ENCODE results near the gene TEC. TPM values are rescaled to one million over a fixed set of nuclear protein-coding genes. Genes with fewer than 3 reads are reported as not detected.
"Not testable (repeated sequence)": the region's sequence is repeated elsewhere in the genome, so short reads cannot be mapped to it uniquely, and the experiment has no call there.

Gene TEC
- 1.2 and 2.0 TPM in 2 replicates for total RNA-seq (2014; rRNA removed; shearing (Covaris generic))

DNA sequence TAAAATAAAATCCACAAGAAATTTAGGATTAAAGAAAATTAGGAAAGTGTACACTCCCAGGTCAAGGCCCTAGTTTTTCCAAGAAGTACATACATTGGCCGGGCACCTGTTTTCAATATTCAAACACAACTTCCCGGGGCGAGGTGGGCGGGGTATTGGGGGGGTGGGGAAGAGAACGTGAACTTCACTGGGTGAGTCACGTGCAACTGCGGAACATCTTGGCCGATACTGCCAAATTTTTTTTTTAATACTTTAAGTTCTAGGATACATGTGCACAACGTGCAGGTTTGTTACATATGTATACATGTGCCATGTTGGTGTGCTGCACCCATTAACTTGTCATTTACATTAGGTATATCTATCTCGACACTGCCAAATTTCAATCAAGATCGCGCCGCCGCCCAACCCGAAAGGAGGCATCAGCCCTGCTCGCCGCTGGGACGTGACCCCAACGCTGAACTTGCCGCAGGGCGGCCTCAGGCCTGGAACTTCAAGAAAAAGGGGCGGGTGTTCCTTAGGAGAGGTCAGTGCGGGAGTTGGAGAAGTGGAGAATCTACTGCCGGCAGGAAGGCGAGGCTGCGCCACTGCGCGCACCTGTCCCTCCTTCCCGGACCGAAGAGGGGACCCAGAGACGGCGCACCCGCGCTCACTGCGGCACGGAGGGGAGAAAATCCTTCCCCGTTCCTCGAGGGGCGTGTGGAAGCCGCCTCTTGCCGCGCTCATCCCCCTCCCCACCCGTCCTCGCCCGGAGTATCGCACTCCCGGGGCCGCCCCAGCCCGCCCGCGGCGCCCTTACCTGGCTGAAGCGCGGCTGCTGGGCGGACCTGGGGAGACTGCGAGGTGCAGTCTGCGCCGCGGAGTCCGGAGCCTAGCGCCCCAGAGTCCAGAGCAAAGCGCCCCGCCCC is at the start of gene TEC:
Gene TEC (minus strand): TSS at position 883 of the 905 bp plus-strand sequence. CDS start 41,224 bp downstream, outside the sequence.
- Histone ChIP-seq H3K4me3 (ENCODE audit: insufficient read depth, low read depth, low read length) (peak within 1 kb of the TSS; percentile 88), H3K36me3 (replicated peaks; ENCODE audit: control insufficient read depth, insufficient read depth, low read length) (no peaks in the 10 kb centered on the region), H3K27me3 (ENCODE audit: control insufficient read depth, insufficient read depth, low read length) (peaks cover 1% of the 10 kb centered on the region; the same call in 1 of the 2 replicates)
- peak; percentile 81 for DNase-seq

DNA sequence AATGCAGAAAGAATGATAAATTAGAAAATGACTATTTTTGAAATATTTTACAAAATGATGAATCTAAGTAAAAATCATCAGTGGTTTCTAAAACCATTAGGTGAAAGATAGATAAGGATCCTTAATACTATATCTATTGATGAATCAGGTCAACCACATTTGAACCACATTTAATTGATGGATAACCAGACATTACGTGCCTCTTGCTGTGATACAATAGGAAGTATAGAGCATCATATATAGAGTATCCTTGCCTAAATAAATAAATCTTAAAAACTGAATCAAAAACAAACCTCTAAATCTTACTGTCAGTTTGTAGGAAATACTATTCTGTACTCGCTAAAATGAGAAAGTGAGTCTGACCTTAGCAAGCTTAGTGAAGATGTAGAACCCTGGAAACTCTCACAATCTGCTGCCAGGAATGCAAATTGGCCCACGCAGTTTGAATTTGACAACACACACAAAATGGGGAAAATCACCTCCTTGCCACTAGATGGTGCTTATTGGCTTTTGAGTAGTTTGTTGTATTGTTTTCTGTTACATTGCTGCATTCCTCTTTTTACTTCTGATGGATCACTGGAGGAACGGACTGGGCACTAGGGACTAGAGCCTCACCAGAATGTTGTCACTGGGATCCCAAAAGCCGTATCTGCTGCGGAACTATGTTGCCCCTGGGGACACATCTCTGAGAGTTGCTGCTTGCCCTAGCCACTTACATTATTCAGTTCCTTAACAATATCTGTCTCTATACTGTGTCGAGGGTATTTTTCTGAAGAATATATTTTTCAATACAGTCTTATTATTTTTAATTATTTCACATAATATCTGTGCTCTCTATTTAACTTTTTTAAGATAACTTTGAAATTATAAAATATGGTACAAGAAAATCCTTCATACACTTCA is 46.3 kb upstream of the TEC start:
- Histone ChIP-seq H3K27me3 (ENCODE audit: control insufficient read depth, insufficient read depth, low read length) (no peaks in the 10 kb centered on the region), H3K4me3 (ENCODE audit: insufficient read depth, low read depth, low read length) (no peak overlapping the region), H3K36me3 (replicated peaks; ENCODE audit: control insufficient read depth, insufficient read depth, low read length) (no peaks in the 10 kb centered on the region)
- peak; percentile 47 for DNase-seq

DNA sequence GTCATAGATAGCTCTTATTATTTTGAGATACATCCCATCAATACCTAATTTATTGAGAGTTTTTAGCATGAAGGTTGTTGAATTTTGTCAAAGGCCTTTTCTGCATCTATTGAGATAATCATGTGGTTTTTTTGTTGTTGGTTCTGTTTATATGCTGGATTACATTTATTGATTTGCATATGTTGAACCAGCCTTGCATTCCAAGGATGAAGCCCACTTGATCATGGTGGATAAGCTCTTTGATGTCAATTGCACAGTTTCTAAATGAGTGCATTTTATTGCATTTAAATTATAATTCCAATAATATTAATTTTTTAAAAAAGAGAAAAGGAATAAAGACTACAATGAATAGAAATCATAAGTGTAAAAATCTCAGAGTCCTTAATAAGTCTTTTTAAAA is 45.1 kb upstream of the TEC start:
- H3K36me3 ChIP-seq (replicated peaks; ENCODE audit: control insufficient read depth, insufficient read depth, low read length); H3K27me3 ChIP-seq (ENCODE audit: control insufficient read depth, insufficient read depth, low read length); H3K4me3 ChIP-seq (ENCODE audit: insufficient read depth, low read depth, low read length); DNase-seq: not testable (repeated sequence)

DNA sequence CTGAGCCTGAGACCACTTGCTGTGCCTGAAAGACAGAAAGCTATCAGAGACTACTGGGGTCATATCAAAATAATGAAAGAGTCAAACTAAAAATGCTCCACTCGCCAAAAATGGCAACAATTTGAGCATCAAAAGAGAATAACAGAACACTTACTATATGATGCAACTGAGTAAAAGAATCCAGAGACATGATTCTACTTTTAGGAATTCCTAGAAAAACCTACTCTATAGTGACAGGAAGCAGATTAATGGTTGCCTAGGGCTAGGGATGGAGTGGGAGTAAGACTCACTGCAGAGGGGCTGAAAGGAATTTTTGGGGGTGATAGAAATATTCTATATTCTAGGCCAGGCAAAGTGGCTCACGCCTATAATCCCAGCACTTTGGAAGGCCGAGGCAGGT is 42.3 kb upstream of the TEC start:
- DNase-seq, result no peak
- Histone ChIP-seq H3K27me3 (ENCODE audit: control insufficient read depth, insufficient read depth, low read length) (no peaks in the 10 kb centered on the region), H3K4me3 (ENCODE audit: insufficient read depth, low read depth, low read length) (no peak overlapping the region), H3K36me3 (replicated peaks; ENCODE audit: control insufficient read depth, insufficient read depth, low read length) (no peaks in the 10 kb centered on the region)

DNA sequence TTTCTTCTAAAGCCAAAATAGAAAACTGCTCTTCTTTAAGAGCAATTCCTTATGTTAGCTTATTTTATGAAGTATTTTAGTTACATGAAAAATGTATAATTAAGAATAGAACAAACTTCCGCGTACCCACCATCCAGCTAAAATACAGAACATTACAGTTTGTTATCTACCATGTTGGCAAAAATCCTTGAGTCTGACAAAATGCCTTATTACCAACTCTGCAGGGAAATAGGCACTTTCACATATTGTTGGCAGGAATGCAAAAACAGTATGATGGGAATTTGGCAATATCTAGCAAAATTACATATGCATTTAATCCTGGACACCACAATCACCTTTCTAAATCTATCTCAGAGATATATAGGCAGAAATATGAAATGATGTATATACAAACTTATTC is 39.3 kb upstream of the TEC start:
- DNase-seq, result no peak
- no peaks in the 10 kb centered on the region for H3K36me3 ChIP-seq (replicated peaks; ENCODE audit: control insufficient read depth, insufficient read depth, low read length)
- H3K27me3 ChIP-seq (ENCODE audit: control insufficient read depth, insufficient read depth, low read length), result no peaks in the 10 kb centered on the region
- no peak overlapping the region for H3K4me3 ChIP-seq (ENCODE audit: insufficient read depth, low read depth, low read length)

DNA sequence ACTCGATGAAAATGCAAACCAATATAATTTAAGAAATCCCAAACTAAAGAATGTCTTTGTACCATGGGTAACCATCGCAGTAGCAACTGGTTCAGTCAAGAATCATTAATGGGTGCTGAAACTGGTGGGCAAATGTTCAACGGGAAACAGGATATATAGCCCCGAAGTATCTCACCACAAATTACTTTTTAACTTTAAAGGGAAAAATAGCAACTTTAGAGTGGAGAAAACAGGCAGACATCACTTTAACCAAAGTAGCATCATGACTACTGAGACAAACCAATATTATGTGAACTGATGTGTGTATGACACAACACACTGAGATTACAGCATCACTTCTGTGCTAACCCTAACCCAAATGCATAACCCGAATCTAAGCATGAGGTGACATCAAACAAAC is 37.9 kb upstream of the TEC start:
- Histone ChIP-seq H3K27me3 (ENCODE audit: control insufficient read depth, insufficient read depth, low read length) (no peaks in the 10 kb centered on the region), H3K36me3 (replicated peaks; ENCODE audit: control insufficient read depth, insufficient read depth, low read length) (no peaks in the 10 kb centered on the region), H3K4me3 (ENCODE audit: insufficient read depth, low read depth, low read length) (no peak overlapping the region)
- no peak for DNase-seq

DNA sequence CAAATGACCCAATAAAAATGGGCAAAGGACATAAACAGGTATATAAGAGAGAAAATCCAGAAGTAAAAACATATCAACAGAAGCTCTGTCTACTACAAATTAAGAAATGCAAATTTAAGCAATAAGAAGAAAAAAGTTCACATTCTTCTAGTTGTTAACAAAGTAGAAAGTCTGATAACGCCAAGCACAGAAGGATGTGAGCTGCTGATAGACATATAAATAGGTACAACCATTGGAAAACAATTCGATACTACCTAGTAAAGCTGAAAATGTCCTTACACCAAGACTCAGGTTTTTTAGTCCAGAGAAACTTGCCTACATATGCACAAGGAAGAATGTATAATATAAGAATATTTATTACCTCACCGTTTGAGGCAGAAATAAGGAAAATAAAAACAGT is 35.9 kb upstream of the TEC start:
- no peak for DNase-seq
- no peaks in the 10 kb centered on the region for H3K36me3 ChIP-seq (replicated peaks; ENCODE audit: control insufficient read depth, insufficient read depth, low read length)
- H3K27me3 ChIP-seq (ENCODE audit: control insufficient read depth, insufficient read depth, low read length), result no peaks in the 10 kb centered on the region
- H3K4me3 ChIP-seq (ENCODE audit: insufficient read depth, low read depth, low read length), result no peak overlapping the region

DNA sequence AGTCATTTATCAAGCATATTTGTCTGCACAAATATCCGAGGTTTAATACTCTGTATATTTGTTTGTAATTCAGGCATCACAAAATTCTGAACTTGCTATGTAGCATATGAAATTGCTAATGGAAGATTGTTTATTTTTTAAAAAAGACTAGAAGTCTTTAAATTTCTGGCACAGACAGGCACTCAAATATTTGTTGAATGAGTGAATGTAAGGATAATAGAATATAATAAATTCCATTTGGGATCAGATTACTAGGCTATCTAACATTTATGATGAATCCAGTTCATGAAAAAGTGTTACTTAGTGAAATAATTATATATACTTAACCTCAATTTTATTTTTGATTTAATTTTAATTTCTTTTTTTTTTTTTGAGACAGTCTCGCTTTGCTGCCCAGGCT is 30.4 kb upstream of the TEC start:
- no peak overlapping the region for H3K4me3 ChIP-seq (ENCODE audit: insufficient read depth, low read depth, low read length)
- no peaks in the 10 kb centered on the region for H3K36me3 ChIP-seq (replicated peaks; ENCODE audit: control insufficient read depth, insufficient read depth, low read length)
- H3K27me3 ChIP-seq (ENCODE audit: control insufficient read depth, insufficient read depth, low read length), result no peaks in the 10 kb centered on the region; the same call in 1 of the 2 replicates
- DNase-seq, result no peak

DNA sequence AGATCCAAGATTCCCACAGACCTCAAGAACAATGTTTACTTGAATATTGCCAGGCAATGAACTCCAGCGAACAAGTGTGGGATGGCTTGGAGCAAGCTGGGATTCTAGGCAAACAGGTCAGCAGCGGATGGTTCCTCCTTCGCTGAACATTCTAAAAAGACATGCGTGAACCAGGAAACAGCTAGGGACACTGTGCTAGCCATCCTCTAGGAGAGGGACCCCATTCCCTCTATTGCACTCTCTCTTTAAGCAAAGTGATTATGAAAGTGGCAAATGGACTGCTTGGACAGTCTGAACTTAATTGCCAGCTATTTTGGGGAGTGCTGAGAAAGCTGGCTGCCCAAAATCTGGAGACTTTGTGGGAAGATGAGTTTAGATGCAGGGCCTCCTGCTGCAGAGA is 29.9 kb upstream of the TEC start:
- H3K36me3 ChIP-seq (replicated peaks; ENCODE audit: control insufficient read depth, insufficient read depth, low read length), result no peaks in the 10 kb centered on the region
- DNase-seq, result no peak
- no peaks in the 10 kb centered on the region; the same call in 1 of the 2 replicates for H3K27me3 ChIP-seq (ENCODE audit: control insufficient read depth, insufficient read depth, low read length)
- no peak overlapping the region for H3K4me3 ChIP-seq (ENCODE audit: insufficient read depth, low read depth, low read length)

DNA sequence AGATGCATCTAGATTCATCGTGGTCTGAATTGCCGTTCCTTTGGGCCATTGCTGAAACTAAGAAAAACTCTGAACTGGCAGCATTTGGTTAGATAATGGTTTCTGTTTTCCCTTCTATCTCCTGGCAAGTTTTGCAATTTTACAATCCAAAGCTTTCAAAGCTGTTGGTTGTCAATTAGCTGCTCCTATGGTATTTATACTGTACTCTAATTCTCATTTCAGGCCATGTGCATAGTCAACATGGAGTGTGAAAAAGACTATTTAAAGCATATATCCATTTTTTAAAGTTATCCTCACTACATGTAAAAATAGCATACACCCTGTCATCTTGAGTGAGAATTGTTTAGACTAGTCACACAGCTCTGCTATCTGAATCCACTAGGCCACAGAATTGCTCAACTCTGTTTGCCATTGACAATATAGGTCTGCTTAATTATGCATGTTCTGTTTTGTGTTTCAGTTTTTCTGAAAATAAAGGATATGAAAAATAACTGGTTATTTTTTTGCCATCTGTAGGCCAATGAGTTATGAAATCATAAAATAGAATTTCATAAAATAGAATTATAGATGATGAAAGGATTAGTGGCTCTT is 27.7 kb upstream of the TEC start:
- Histone ChIP-seq H3K27me3 (ENCODE audit: control insufficient read depth, insufficient read depth, low read length) (no peaks in the 10 kb centered on the region; the same call in 1 of the 2 replicates), H3K36me3 (replicated peaks; ENCODE audit: control insufficient read depth, insufficient read depth, low read length) (no peaks in the 10 kb centered on the region), H3K4me3 (ENCODE audit: insufficient read depth, low read depth, low read length) (no peak overlapping the region)
- no peak for DNase-seq

DNA sequence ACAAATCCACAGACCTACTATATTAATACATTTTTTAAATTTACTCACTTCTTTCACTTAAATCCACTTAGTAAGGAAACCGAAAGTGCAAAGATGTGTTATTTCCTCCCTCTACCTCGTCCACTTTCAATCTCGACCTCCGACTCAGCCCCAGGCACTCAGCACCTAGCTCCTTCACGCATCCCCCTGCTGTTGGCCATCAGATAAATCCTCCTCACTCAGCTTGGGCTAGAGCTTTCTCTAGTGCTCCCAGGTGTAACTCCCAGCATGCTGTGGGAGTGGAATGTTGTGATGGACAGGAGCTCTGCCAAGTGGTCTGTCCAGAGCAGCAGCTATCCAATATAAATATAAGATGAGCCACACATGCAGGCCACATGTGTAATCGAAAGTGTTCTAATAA is 26.7 kb upstream of the TEC start:
- H3K27me3 ChIP-seq (ENCODE audit: control insufficient read depth, insufficient read depth, low read length), result no peaks in the 10 kb centered on the region; the same call in 1 of the 2 replicates
- no peak overlapping the region for H3K4me3 ChIP-seq (ENCODE audit: insufficient read depth, low read depth, low read length)
- DNase-seq, result peak; percentile 30
- no peaks in the 10 kb centered on the region for H3K36me3 ChIP-seq (replicated peaks; ENCODE audit: control insufficient read depth, insufficient read depth, low read length)

DNA sequence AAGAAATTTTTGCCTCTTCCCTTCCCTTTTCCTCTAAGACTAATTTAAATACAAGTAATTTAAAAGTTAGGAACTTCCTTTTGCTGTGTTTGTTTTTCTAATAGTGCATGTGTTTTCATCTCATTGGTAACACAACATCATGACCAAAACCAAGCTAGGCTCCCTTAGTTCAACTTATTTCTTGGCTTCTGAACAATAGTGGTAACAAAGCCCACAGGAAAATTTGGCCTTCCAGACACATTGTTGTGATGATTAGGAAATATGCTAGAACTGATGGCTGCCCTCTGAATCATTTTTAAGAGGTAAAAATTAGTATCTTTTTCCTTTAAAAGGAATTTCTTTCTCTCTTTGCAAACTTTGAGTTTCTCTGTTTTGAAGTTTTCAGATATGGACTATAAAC is 25.5 kb upstream of the TEC start:
- DNase-seq, result no peak
- no peaks in the 10 kb centered on the region; the same call in 1 of the 2 replicates for H3K27me3 ChIP-seq (ENCODE audit: control insufficient read depth, insufficient read depth, low read length)
- no peak overlapping the region for H3K4me3 ChIP-seq (ENCODE audit: insufficient read depth, low read depth, low read length)
- no peaks in the 10 kb centered on the region for H3K36me3 ChIP-seq (replicated peaks; ENCODE audit: control insufficient read depth, insufficient read depth, low read length)

DNA sequence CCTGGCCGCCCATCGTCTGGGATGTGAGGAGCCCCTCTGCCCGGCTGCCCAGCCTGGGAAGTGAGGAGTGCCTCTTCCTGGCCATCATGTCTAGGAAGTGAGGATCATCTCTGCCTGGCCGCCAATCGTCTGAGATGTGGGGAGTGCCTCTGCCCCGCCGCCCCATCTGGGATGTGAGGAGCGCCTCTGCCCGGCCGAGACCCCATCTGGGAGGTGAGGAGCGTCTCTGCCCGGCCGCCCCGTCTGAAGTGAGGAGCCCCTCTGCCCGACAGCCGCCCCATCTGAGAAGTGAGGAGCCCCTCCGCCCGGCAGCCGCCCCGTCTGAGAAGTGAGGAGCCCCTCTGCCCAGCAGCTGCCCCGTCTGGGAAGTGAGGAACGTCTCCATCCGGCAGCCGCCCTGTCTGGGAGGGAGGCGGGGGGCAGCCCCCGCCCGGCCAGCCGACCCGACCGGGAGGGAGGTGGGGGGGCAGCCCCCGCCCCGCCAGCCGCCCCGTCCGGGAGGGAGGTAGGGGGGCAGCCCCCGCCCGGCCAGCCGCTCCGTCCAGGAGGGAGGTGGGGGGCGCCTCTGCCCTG is 22.7 kb upstream of the TEC start:
- not testable (repeated sequence) for H3K27me3 ChIP-seq (ENCODE audit: control insufficient read depth, insufficient read depth, low read length); H3K4me3 ChIP-seq (ENCODE audit: insufficient read depth, low read depth, low read length); H3K36me3 ChIP-seq (replicated peaks; ENCODE audit: control insufficient read depth, insufficient read depth, low read length); DNase-seq

DNA sequence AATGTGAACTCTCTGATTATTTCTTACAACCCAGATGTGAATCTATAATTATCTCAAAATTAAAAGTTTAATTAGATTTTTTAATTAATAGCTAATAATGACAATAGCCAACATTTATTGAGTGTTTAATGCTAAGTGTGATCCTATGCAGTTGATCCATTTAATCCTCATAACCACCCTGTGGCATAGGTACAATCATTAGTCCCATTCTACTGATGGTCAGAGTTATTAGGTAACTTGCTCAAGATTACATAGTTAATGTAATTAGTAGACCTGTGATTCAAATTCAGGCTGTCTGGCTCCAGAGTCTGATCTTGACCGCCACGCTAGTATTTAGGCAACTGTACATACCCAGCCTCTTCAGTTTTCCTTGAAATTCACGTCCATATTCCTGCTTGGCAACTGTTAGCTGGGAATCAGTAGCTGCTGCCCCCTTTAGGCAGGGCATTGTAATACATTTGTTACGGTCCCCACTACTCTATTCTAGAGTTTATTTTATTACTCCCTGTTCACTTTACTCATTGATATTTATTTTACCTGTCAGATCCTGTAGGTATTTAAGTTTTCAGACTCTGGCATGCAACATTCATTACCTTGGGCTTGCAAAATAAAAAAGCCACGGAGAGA is 20.6 kb upstream of the TEC start:
- H3K27me3 ChIP-seq (ENCODE audit: control insufficient read depth, insufficient read depth, low read length), result no peaks in the 10 kb centered on the region
- no peaks in the 10 kb centered on the region for H3K36me3 ChIP-seq (replicated peaks; ENCODE audit: control insufficient read depth, insufficient read depth, low read length)
- peak; percentile 71 for DNase-seq
- H3K4me3 ChIP-seq (ENCODE audit: insufficient read depth, low read depth, low read length), result no peak overlapping the region
